DOHH2 (cell line): ENCODE results near the gene SNX20.

ENCODE experiments used
- H3F3A ChIP-seq: fragments of 200-600 bp; sonication (generic), shearing (Covaris generic); 2 replicates; pipeline ENCODE4 v1.6.0; 2016; ENCODE audit warnings: antibody characterized with exemption, mild to moderate bottlenecking; ENCODE audit not compliant: control insufficient read depth, insufficient read depth
- H3K27ac ChIP-seq: fragments of 200-600 bp; sonication (generic); 2 replicates; pipeline ENCODE4 v1.5.1; 2014; ENCODE audit warnings: low read depth, mild to moderate bottlenecking, low read length, moderate library complexity
- H3K27me3 ChIP-seq: fragments of 200-600 bp; sonication (generic); 2 replicates; pipeline ENCODE4 v1.6.1; 2014; ENCODE audit warnings: mild to moderate bottlenecking, low read length, mixed read lengths; ENCODE audit not compliant: control insufficient read depth
- H3K36me3 ChIP-seq: fragments of 200-600 bp; sonication (generic); 2 replicates; pipeline ENCODE4 v1.6.1; 2014; ENCODE audit warnings: mild to moderate bottlenecking, low read length, moderate library complexity, mixed read lengths; ENCODE audit not compliant: control insufficient read depth
- H3K4me1 ChIP-seq: fragments of 200-600 bp; sonication (generic); 2 replicates; pipeline ENCODE4 v1.6.1; 2014; ENCODE audit warnings: mild to moderate bottlenecking, low read length, mixed read lengths; ENCODE audit not compliant: control insufficient read depth
- H3K4me2 ChIP-seq: fragments of 200-600 bp; sonication (generic); 2 replicates; pipeline ENCODE4 v1.6.0; 2014; ENCODE audit warnings: mild to moderate bottlenecking, low read length, moderate library complexity
- H3K4me3 ChIP-seq: fragments of 200-600 bp; sonication (generic); 2 replicates; pipeline ENCODE4 v1.5.1; 2014; ENCODE audit warnings: mild to moderate bottlenecking, low read length, mixed read lengths
- H3K79me2 ChIP-seq: fragments of 200-600 bp; sonication (generic); 2 replicates; pipeline ENCODE4 v1.6.1; 2014; ENCODE audit warnings: mild to moderate bottlenecking, low read length, mixed read lengths; ENCODE audit not compliant: control insufficient read depth
- H3K9me2 ChIP-seq: fragments of 200-600 bp; sonication (generic); replicated peaks from 2 replicates; pipeline ENCODE4 v1.6.1; 2014; ENCODE audit warnings: mild to moderate bottlenecking, low read length, mixed read lengths; ENCODE audit not compliant: control insufficient read depth
- H3K9me3 ChIP-seq: fragments of 200-600 bp; sonication (generic); 2 replicates; pipeline ENCODE4 v1.6.1; 2014; ENCODE audit warnings: antibody characterized with exemption, low read length, mixed read lengths; ENCODE audit not compliant: control insufficient read depth, insufficient read depth
- H4K20me1 ChIP-seq: fragments of 200-600 bp; sonication (generic); 2 replicates; pipeline ENCODE4 v1.6.0; 2014; ENCODE audit warnings: low read depth, mild to moderate bottlenecking, antibody characterized with exemption, low read length, moderate library complexity; ENCODE audit not compliant: control insufficient read depth, insufficient read depth
- EZH2phosphoT487 ChIP-seq: fragments of 200-600 bp; sonication (generic); IDR thresholded peaks from 2 replicates; pipeline ENCODE4 v1.6.1; 2017; ENCODE audit warnings: borderline replicate concordance, mild to moderate bottlenecking, antibody characterized with exemption, low read length, moderate library complexity, mixed read lengths
- TF ChIP-seq, protein P1 (sequence below): fragments of 200-600 bp; sonication (generic); IDR thresholded peaks from one replicate; pipeline ENCODE4 v1.5.1; 2014; ENCODE audit warnings: antibody characterized with exemption, mild to moderate bottlenecking, low read depth, low read length; ENCODE audit not compliant: poor library complexity, severe bottlenecking

The SNX20 gene, protein sequence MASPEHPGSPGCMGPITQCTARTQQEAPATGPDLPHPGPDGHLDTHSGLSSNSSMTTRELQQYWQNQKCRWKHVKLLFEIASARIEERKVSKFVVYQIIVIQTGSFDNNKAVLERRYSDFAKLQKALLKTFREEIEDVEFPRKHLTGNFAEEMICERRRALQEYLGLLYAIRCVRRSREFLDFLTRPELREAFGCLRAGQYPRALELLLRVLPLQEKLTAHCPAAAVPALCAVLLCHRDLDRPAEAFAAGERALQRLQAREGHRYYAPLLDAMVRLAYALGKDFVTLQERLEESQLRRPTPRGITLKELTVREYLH

DNA sequence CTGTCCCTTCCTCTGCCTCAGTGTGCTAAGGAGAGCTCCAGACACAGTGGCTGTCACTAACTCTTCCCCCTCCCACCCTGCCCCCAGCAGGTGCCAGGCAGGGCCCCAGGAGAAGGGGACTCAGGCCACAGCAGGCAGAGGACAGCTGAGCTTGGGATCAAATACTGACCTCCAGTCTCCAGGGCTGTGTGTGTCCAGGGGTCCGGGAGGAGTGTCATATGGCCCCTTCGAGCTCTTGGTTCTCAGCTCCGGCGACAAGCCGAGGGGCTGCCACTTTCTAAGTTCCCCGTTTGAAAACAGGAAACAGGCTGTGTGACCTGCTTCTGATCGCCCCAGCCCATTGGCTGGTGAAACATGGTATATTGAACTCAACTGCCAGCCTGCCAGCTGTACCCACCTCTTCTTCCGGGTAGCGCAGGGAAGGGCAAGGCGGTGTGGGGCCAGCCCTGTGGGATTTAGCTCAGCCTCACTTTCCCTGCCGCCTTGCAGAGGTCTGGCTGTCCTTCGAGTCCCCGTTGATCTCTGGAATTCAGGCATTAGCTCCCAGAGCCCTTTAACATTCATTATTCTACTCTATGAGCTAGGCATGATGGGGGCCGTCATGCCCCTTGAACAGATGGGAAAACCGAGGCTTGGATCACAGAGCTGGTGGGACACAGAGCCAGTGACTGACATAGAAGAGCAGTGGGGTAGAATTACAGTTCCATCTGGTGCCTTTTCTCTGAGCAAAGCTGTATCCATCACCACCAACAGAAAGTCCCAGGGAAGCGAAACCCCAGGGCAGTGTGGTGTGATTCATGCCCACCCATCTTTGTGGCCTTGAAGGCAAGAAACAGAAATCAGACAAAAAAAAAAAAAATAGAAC, at the start of gene SNX20:
SNX20 (minus strand) TSS at position 292 of the 865 bp plus-strand sequence. CDS start 3,786 bp downstream, outside the sequence.
- no peak within 1 kb of the TSS for H3K27ac ChIP-seq
- no peaks in the 10 kb centered on the region for H3K79me2 ChIP-seq
- H3K9me3 ChIP-seq, result no peaks in the 10 kb centered on the region
- TF ChIP-seq EZH2phosphoT487, result no peak
- TF ChIP-seq, protein P1, sequence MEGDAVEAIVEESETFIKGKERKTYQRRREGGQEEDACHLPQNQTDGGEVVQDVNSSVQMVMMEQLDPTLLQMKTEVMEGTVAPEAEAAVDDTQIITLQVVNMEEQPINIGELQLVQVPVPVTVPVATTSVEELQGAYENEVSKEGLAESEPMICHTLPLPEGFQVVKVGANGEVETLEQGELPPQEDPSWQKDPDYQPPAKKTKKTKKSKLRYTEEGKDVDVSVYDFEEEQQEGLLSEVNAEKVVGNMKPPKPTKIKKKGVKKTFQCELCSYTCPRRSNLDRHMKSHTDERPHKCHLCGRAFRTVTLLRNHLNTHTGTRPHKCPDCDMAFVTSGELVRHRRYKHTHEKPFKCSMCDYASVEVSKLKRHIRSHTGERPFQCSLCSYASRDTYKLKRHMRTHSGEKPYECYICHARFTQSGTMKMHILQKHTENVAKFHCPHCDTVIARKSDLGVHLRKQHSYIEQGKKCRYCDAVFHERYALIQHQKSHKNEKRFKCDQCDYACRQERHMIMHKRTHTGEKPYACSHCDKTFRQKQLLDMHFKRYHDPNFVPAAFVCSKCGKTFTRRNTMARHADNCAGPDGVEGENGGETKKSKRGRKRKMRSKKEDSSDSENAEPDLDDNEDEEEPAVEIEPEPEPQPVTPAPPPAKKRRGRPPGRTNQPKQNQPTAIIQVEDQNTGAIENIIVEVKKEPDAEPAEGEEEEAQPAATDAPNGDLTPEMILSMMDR, result no peak
- H3K9me2 ChIP-seq, result no peaks in the 10 kb centered on the region
- H3K4me2 ChIP-seq, result peak within 1 kb of the TSS; percentile 56
- no peaks in the 10 kb centered on the region for H4K20me1 ChIP-seq
- peak within 1 kb of the TSS; percentile 64 for H3K4me3 ChIP-seq
- no peaks in the 10 kb centered on the region for H3K27me3 ChIP-seq
- H3K4me1 ChIP-seq, result peaks cover 20% of the 10 kb centered on the region
- no peaks in the 10 kb centered on the region for H3F3A ChIP-seq
- no peaks in the 10 kb centered on the region for H3K36me3 ChIP-seq

DNA sequence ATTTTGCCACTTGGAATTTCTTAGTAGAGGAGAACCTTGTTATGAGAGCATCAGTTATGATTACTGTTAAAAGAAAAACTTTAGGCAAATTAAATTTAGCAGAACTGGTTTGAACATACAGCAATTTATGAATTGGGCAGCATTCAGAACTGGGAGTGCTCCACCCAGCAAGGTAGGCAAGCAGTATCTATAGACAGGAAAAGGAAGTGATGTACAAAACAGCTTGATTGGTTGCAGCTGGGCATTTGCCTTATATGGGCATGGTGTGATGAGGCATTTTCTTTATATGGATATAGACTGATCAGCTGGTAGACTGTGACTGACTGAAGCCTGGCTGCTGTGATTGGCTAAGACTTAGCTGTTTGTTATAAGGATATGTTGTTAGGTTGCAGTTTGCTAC, 43.2 kb upstream of the SNX20 start:
- H3K36me3 ChIP-seq, result no peaks in the 10 kb centered on the region
- H3K9me2 ChIP-seq, result no peaks in the 10 kb centered on the region
- H3K79me2 ChIP-seq, result no peaks in the 10 kb centered on the region
- H3K27ac ChIP-seq, result no peak overlapping the region
- no peaks in the 10 kb centered on the region for H4K20me1 ChIP-seq
- H3K27me3 ChIP-seq, result no peaks in the 10 kb centered on the region
- H3K9me3 ChIP-seq, result peaks cover 9% of the 10 kb centered on the region; the same call in 1 of the 2 replicates
- no peak overlapping the region for H3K4me3 ChIP-seq
- H3F3A ChIP-seq, result no peaks in the 10 kb centered on the region
- no peak overlapping the region for H3K4me2 ChIP-seq
- H3K4me1 ChIP-seq, result peaks cover 9% of the 10 kb centered on the region
- TF ChIP-seq, protein P1, result no peak
- TF ChIP-seq EZH2phosphoT487, result no peak

DNA sequence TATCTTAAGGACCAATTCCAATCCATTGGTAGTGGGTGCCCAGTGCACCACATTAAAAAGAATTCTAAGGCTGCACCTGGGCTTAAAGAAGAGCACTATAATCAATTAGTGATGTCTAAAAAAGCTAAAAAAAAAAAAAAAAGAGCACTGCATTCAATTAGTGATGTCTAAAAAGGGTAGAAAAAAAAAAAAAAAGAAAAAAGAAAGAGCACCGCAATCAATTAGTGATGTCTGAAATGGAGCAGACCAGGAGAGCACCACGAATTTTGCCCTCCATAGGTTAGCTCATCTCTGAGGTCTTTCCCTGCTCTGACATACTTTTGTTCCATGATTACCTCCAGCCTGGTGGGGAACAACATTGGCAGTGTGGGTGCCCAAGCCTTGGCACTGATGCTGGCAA, 41.8 kb upstream of the SNX20 start:
- Histone ChIP-seq H3K27ac (no peak overlapping the region), H3K4me2 (no peak overlapping the region), H4K20me1 (no peaks in the 10 kb centered on the region), H3K79me2 (no peaks in the 10 kb centered on the region), H3K4me3 (no peak overlapping the region), H3K36me3 (no peaks in the 10 kb centered on the region), H3F3A (no peaks in the 10 kb centered on the region), H3K4me1 (peaks cover 9% of the 10 kb centered on the region), H3K27me3 (no peaks in the 10 kb centered on the region), H3K9me2 (no peaks in the 10 kb centered on the region), H3K9me3 (peaks cover 9% of the 10 kb centered on the region; the same call in 1 of the 2 replicates)
- TF ChIP-seq EZH2phosphoT487, result no peak
- TF ChIP-seq, protein P1, result no peak
